Vagina (tissue), 2 donors: ENCODE results near the gene SETDB1.

Experiments used
- CTCF ChIP-seq, 3 experiments: fragments of 450-650 bp in 2 of 3; fragments of 200-600 bp in 1 of 3; sonication (generic) in 1 of 3; IDR thresholded peaks; one replicate each; pipeline ENCODE4 v1.5.1; 2017 to 2019; ENCODE audit warnings: antibody characterized with exemption in 3 of 3, mild to moderate bottlenecking in 2 of 3, moderate library complexity in 2 of 3
- POLR2A ChIP-seq, 2 donors: fragments of 450-650 bp; IDR thresholded peaks; one replicate each; pipeline ENCODE4 v1.6.1; 2017; ENCODE audit warnings: antibody characterized with exemption in 2 of 2, mild to moderate bottlenecking in 2 of 2, moderate library complexity in 2 of 2

- TF ChIP-seq CTCF (IDR thresholded peaks at IDR 0.05) (no peak), POLR2A (IDR thresholded peaks at IDR 0.05) (no peak)
Measured at GRCh38 chr1:150927624-150928023, 1.5 kb downstream of the SETDB1 start.
